IPS-18c (cell line): ENCODE measurements around the gene GARIN5B.
"Not testable (repeated sequence)": the region's sequence is repeated elsewhere in the genome, so short reads cannot be mapped to it uniquely, and the experiment has no call there.

Experiments
- H3K4me3 ChIP-seq: 2 replicates; pipeline ENCODE4 v1.7.0; 2013; ENCODE audit warnings: low read depth, mild to moderate bottlenecking, low read length, moderate library complexity; ENCODE audit not compliant: insufficient read depth
- H3K9me3 ChIP-seq: one replicate; pipeline ENCODE4 v1.6.1; 2013; ENCODE audit warnings: mild to moderate bottlenecking, low read length, moderate library complexity; ENCODE audit not compliant: control insufficient read depth, insufficient read depth

The GARIN5B gene

DNA sequence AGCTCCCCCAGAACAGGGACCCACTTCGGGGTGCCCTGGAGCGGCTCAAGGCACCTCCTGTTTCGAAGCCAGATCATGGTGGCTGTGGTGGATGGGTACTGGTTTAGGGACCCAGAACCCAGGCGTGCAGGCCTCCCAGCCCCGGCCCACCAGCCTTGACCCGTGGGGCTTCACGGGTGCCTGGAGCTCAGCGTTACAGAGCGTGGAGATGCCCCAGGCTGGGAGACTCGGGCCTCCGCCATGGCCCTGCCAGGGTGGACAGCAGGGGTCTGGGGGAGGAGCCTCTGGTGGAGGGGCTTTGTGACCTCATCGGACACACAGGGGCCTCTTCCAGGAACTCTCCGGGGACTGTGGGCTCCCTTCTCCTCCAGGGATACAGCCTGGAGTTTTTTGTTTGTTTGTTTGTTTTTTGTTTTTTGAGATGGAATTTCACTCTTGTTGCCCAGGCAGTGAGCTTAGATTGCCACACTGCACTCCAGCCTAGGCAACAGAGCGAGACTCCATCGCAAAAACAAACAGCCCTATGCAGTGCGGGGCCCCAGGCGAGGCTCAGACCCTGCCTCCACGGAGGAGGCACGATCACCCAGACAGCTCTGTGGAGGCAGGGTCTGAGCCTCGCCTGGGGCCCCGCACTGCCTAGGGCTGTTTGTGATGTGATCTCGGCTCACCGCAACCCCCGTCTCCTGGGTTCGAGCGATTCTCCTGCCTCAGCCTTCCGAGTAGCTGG, at the start of gene GARIN5B:
Gene GARIN5B, minus strand, starts transcription at position 271 of the 727 bp plus-strand sequence. Its CDS starts 194 bp downstream, at position 77.
- no peaks in the 10 kb centered on the region for H3K9me3 ChIP-seq
- H3K4me3 ChIP-seq: no peak within 1 kb of the TSS

DNA sequence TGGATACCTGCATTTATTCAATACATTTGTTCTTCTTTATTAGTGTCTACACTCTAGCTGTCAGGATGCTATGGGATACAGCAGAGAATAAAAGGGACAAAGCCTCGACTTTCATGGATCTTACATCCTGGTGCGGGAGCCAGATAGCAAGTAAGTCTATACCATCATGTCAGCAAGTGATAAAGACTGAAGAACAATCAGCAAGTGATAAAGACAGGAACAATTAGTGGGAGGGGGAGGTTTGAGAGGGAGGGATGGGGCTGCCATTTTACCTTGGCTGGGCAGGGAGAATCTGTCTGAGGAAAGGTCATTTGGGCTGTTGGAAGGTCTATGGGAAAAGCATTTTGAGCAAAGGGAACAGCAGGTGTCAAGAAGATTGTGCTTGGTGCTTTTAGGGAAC, 47.1 kb upstream of the GARIN5B start:
- H3K4me3 ChIP-seq: no peak overlapping the region
- H3K9me3 ChIP-seq: peaks cover 5% of the 10 kb centered on the region

DNA sequence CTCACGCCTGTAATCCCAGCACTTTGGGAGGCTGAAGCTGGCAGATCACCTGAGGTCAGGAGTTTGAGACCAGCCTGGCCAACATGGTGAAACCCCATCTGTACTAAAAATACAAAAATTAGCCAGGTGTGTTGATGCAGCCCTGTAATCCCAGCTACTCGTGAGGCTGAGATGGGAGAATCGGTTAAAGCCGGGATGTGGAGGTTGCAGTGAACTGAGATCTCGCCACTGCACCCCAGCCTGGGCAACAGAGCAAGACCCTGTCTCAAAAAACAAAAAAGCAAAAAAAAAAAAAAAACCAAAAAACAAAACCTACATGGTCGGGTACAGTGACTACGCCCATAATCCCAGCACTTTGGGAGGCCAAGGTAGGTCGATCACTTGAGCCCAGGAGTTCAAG, 46.1 kb upstream of the GARIN5B start:
- not testable (repeated sequence) for H3K9me3 ChIP-seq, H3K4me3 ChIP-seq

- Histone ChIP-seq H3K4me3 (peak overlapping the region; percentile 32; the same call in 1 of the 2 replicates), H3K9me3 (peaks cover 5% of the 10 kb centered on the region)
Observed at GRCh38 chr19:55408533-55408872, 45.4 kb upstream of the GARIN5B start.

DNA sequence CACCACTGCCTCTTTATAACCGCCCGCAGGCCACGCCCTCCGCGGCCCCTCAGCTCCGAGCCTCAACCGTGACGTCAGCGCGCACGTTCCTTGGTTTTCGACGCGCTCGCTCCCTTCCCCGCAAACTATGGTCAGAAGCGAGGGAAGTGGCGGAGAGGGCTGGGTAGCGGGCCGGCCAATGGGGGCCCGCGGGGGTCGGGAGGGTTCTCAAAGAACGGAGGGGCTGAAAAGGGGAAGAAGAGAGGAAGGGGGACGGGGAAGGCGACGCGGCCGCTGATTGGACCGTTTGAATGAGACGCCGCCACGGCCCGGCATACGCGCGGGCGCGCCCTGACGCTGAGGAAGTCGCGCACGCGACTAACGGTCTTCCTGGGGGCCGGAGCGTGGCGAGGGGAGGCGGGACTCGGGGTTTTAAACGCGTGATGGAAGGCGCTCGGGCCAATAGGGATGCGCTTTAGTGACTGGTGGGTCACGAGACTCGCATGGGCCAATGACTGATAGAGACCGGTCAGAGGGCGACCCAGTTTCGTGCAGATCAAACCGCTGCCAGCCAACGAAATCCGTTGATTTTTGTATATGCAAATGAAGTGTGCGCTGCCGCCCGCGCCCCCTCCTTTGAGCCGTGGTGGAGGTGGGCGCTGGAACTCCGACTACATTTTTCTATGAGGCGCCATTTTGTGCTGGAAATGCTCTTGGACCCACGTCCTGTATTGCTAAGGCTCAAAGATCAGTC, 44.9 kb upstream of the GARIN5B start:
- H3K4me3 ChIP-seq: peak overlapping the region; percentile 84; the same call in 1 of the 2 replicates
- peaks cover 7% of the 10 kb centered on the region for H3K9me3 ChIP-seq

DNA sequence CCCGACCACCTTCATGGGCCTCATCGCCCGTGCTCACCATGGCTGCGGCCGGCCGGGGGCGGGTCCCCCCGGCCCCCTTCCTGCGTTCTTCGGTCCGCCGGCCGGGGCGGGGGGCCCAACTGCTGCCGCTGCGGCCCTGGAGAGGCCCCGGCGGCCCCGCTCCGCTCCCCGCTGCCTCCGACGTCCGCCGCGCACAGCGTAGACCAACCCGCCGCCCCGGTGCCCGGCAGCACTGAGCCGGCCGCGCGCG, 44.4 kb upstream of the GARIN5B start, which contains the start of gene UBE2S:
Gene UBE2S, minus strand, starts transcription at position 239 of the 250 bp plus-strand sequence. Its CDS starts 199 bp downstream, at position 40.
- not testable (repeated sequence) for H3K9me3 ChIP-seq
- peak within 1 kb of the TSS; percentile 84 for H3K4me3 ChIP-seq

GRCh38 chr19:55406826-55407549, 43.9 kb upstream of the GARIN5B start:
- Histone ChIP-seq H3K9me3 (peaks cover 7% of the 10 kb centered on the region), H3K4me3 (peak overlapping the region; percentile 84)

- Histone ChIP-seq H3K9me3 (peaks cover 7% of the 10 kb centered on the region), H3K4me3 (peak overlapping the region; percentile 84)
Observed at GRCh38 chr19:55406091-55406825, 43.2 kb upstream of the GARIN5B start.

DNA sequence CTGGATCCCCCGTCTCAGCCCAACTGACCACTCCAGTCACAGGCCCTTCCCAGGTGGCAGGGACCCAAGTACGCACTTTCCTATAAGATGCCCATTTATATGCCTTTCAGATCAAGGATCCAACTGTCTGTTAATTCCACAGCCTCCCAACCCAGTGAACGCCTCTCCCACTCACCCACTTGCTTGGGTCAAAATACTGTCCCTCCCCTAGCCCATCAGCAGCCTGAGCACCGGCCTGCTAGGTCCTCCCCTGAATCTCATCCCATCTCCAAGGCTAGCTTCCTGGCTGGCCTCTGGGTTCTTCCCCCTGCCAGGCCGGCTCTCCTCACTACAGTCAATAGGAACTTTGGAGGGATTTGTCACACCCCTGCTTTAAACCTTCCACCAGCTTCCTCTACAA, 42.6 kb upstream of the GARIN5B start:
- peak overlapping the region; percentile 84 for H3K4me3 ChIP-seq
- peaks cover 7% of the 10 kb centered on the region for H3K9me3 ChIP-seq

DNA sequence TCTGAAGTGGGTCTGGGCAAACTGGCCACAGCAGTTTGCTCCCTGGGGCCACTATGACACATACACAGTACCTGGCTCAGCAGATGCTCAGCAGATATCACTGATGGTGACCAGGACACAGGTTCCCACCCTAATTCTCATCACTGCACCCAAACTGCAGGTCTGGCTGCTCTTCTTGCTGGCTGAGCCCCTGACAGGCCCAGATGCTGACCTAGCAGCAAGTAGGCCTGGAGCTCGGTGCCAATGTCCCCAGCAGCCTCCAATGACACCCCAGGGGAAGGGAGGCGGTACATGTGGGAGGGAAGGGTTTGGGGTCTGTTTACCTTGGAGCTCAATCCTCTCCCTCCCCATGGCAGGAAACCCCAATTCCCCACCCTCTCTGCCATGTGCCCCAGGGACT, 39.4 kb upstream of the GARIN5B start:
- H3K9me3 ChIP-seq: peaks cover 2% of the 10 kb centered on the region
- H3K4me3 ChIP-seq: no peak overlapping the region

DNA sequence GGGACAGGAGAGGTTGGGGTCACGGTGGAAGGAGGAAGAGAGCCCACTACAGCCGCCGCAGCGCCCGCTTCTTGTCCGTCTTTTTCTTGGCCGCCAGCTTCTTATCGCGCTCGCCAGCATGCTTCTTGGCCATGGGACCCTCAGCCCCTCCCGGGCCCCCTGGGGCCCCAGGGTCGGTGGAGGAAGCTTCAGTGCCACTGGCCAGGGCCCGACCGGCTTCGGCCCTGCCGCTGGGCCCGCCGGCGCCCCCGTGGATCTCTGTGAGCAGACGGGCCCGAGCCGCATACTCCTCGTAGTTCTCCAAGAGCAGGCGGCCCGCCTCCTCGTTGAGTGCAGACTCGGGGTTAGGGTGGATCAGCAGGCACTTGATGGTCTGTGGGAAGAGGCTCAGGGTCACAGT, 38.3 kb upstream of the GARIN5B start:
- H3K9me3 ChIP-seq, H3K4me3 ChIP-seq: not testable (repeated sequence)

GRCh38 chr19:55400281-55401087, 37.4 kb upstream of the GARIN5B start:
- H3K4me3 ChIP-seq: no peak overlapping the region

DNA sequence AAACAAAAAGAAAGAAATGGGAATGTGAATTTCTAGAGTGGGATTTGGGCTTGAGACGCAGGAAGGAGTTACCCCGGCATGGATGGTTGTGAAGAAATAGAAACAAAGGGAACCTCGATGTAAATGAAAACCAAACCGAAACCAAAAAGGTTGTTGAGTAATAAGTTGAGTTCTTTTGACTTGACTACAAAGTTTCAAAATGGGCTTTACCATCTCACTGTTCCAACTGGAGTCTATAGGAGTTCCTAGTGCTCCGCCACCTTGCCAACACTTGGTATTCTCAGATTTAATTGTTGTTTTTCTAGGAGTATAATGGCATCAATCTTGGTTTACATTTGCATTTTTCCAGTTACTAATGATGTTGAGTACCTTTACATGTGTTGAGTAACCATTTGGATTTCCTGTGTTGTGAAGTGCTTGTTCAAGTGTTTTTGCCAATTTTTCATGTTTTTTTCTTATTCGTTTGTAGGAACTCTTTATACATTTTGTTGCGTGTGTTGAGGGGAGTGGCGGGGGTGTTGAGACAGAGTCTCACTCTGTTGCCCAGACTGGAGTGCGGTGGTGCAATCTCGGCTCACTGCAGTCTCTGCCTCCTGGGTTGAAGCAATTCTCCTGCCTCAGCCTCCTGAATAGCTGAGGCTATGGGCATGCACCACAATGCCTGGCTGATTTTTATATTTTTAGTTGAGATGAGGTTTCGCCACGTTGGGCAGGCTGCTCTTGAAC, 35.3 kb upstream of the GARIN5B start:
- H3K9me3 ChIP-seq: peaks cover under 1% of the 10 kb centered on the region
- no peak overlapping the region for H3K4me3 ChIP-seq

More at GRCh38 chr19:55400281-55401087, 37.4 kb upstream of the GARIN5B start:
- peaks cover 2% of the 10 kb centered on the region for H3K9me3 ChIP-seq

- H3K9me3 ChIP-seq: no peaks in the 10 kb centered on the region
Observed at GRCh38 chr19:55392820-55393761, 30.0 kb upstream of the GARIN5B start.

More at GRCh38 chr19:55392820-55393761, 30.0 kb upstream of the GARIN5B start:
- H3K4me3 ChIP-seq: no peak overlapping the region
